Retinal pigment epithelial cell (primary cell): ENCODE results near the gene SLFN5.
A peak's percentile ranks its signal among the peaks of the same experiment; 100 is the strongest.
"Not testable (repeated sequence)": the region's sequence is repeated elsewhere in the genome, so short reads cannot be mapped to it uniquely, and the experiment has no call there.

Source experiments
- DNase-seq: peaks from one replicate; pipeline ENCODE4 v3.0.0-alpha.2; 2010; ENCODE audit warnings: low read depth
- H3K4me3 ChIP-seq: 2 replicates; pipeline ENCODE4 v1.5.1; 2011; ENCODE audit warnings: mild to moderate bottlenecking, low read length, control low read depth, moderate library complexity
- TF ChIP-seq, protein P1 (sequence below): conservative IDR thresholded peaks from 2 replicates; pipeline ENCODE4 v1.5.1; 2011; ENCODE audit warnings: low read depth, low read length, control low read depth, inconsistent platforms

The SLFN5 gene

DNA sequence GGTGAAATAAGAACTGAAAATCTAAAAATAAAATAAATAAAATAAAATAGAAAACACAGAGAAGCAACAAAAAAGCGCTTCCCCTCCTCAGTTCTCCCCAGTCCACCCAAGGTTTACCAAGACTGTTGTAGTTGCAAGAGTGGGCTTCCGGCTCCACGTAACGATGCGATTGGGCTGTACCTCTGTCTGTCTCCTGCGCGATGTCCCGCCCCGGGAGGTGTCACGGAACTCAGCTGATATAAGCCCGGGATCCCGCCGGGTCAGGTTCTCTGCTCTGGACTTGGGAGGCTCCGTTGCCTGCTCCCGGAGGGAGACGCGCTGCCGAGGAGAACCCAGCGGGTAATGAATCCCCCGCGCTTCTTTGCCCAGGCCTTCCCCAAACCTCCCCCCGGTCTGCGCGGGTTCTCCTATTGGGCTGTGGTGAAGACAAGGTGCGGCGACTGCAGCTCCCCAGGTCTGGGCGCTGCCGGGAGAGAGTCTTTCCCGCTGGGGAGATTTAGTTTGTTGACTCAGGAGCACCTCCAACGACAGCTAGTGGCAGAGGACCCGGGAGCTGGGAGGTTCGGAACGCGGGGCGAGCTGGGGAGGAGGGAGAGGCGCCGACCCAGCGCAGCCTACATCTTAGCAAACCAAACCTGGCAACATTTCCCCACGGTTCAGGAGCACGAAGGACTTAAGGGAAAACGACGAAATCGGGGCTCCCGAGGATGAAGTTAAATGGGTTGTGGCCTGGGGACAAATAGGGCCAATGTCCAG is at the start of gene SLFN5:
Gene SLFN5 (plus strand): TSS at position 268 of the 756 bp plus-strand sequence. CDS start 15,619 bp downstream, outside the sequence.
- H3K4me3 ChIP-seq, result peak within 1 kb of the TSS; percentile 87
- DNase-seq, result peak; percentile 61
- TF ChIP-seq, protein P1, sequence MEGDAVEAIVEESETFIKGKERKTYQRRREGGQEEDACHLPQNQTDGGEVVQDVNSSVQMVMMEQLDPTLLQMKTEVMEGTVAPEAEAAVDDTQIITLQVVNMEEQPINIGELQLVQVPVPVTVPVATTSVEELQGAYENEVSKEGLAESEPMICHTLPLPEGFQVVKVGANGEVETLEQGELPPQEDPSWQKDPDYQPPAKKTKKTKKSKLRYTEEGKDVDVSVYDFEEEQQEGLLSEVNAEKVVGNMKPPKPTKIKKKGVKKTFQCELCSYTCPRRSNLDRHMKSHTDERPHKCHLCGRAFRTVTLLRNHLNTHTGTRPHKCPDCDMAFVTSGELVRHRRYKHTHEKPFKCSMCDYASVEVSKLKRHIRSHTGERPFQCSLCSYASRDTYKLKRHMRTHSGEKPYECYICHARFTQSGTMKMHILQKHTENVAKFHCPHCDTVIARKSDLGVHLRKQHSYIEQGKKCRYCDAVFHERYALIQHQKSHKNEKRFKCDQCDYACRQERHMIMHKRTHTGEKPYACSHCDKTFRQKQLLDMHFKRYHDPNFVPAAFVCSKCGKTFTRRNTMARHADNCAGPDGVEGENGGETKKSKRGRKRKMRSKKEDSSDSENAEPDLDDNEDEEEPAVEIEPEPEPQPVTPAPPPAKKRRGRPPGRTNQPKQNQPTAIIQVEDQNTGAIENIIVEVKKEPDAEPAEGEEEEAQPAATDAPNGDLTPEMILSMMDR, result no peak

DNA sequence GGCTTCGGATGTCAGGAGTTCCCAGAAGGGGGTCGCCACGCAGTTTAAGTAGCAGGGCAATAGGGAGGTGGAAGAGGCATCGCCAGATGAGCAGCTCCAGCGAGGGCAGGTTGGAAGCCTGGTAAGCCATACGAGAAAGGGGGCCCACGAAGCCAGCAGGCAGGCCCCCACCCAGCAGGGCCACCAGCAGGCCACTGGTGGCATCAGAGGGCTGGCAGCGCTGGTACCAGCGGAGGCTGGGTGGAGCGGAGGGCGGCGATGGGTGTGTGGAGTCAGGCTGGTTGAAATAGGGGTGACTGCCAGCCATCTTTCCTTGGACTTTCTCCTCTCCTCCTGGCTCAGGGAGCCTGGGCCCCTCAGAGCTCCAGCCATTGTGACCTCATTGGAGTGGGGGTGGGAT is 48.9 kb upstream of the SLFN5 start, which contains the start of gene SLC35G3:
Gene SLC35G3 (minus strand): TSS at position 393 of the 400 bp plus-strand sequence. CDS start 86 bp downstream, at position 307.
- not testable (repeated sequence) for H3K4me3 ChIP-seq, DNase-seq

DNA sequence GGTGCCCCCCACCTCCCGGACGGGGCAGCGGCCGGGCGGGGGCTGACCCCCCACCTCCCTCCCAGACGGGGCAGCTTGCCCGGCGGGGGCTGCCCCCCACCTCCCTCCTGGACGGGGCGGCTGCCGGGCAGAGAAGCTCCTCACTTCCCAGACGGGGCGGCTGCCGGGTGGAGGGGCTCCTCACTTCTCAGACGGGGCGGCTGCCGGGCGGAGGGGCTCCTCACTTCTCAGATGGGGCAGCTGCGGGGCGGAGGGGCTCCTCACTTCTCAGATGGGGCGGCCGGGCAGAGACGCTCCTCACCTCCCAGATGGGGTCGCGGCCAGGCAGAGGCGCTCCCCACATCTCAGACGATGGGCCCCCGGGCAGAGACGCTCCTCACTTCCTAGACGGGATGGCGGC is 47.8 kb upstream of the SLFN5 start:
- DNase-seq, H3K4me3 ChIP-seq: not testable (repeated sequence)

DNA sequence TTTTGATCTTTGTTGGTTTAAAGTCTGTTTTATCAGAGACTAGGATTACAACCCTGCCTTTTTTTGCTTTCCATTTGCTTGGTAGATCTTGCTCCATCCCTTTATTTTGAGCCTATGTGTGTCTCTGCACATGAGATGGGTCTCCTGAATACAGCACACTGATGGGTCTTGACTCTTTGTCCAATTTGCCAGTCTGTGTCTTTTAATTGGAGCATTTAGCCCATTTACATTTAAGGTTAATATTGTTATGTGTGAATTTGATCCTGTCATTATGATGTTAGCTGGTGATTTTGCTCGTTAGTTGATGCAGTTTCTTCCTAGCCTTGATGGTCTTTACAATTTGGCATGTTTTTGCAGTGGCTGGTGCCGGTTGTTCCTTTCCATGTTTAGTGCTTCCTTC is 40.3 kb upstream of the SLFN5 start:
- not testable (repeated sequence) for H3K4me3 ChIP-seq

DNA sequence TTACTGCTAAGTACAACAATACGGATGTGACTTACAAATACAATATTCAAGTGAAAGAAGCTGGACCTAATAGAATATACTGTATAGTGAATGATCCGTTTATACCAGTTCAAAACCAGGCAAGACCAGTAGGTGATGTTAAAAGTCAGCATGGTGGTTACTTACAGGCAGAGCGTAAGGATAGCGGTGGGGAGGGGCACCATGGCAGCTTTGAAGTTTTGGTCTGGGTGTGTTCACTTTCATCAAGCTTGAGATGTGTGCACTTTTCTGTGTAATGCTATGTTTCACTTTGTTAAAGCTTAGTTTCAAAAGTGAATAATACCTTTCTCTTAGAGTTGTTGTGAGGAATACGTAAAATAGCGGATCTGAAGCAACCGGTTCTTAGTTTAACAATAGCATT is 32.1 kb upstream of the SLFN5 start:
- DNase-seq, result no peak
- TF ChIP-seq, protein P1, result no peak
- no peak overlapping the region for H3K4me3 ChIP-seq

More for the DNA sequence above, 40.3 kb upstream of the SLFN5 start:
- not testable (repeated sequence) for DNase-seq

DNA sequence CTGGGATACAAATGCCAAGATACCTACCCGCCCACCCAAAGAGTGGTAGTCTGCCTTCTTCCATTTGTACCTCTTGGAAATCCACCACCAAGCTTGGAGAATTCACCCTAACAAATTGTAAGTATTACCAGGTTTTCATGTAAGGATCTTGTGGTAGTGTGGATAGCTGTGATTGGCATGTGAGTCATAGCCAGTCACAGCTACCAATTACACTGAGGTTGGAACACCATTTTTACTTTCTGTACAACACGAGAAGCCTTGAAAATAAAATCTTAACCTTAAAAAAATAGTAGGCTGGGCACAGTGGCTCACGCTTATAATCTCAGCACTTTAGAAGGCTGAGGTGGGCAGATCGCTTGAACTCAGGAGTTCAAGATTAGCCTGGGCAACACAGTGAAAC is 30.2 kb upstream of the SLFN5 start:
- H3K4me3 ChIP-seq, result no peak overlapping the region
- DNase-seq, result no peak
- TF ChIP-seq, protein P1, result no peak

DNA sequence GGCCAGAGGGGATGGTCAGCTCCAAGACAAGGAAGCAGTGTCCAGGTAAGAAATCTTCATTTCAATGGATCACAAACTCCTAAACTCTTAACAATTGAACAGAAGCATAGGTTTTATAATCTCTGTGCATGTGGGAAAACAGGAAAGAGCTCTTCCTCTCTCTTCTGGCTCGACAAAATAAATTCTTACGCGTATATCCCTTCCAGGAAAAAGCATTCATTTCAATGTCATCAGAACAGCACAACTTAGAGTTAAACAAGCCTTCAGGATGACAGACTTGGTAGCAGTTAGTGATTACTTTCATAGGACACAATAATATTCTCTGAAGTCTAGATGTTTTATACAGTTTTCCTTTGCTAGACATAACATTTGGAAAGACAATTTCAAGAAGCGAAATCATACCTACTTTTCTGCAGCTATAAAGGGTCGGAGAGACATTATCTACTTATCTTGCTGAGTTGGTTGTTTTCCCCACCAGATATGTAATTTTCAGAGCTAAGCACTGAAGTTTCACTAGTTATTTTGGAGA is 29.4 kb upstream of the SLFN5 start:
- H3K4me3 ChIP-seq, result no peak overlapping the region
- no peak for DNase-seq
- TF ChIP-seq, protein P1, result no peak

DNA sequence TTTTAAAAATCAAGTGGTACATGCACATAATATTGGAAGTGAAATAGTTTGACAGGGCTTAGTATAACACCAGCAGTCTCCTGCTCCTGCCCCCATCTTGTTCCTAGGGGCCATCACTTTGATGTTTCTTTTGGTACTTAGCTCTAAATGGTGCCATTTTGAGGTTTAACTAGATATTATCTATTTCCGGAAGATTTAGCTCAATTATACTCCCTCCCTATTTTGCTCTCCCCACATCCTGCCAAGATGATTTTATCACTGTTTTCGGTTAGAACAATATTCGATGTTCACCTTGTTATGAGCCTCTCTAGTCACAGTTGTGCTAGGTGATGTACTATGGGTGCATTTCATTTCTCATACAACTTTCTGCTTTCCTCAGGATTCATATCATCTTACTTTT is 28.7 kb upstream of the SLFN5 start:
- TF ChIP-seq, protein P1, result no peak
- no peak for DNase-seq
- no peak overlapping the region for H3K4me3 ChIP-seq
